Fibroblast of lung (primary cell): ENCODE results near the gene ZNF354B. TPM values are rescaled to one million over a fixed set of nuclear protein-coding genes. Genes with fewer than 3 reads are reported as not detected.

Experiments used
- DNase-seq, 2 donors: peaks; one replicate each; pipeline versions ENCODE4 v3.0.0 to v3.0.0-alpha.2; 2010; ENCODE audit warnings: low read depth in 2 of 2
- H2AFZ ChIP-seq: 2 replicates; pipeline ENCODE4 v1.5.1; 2012; ENCODE audit warnings: low read length, control low read depth, inconsistent platforms
- H3K27ac ChIP-seq: 2 replicates; pipeline ENCODE4 v1.5.1; 2011; ENCODE audit warnings: low read length, control low read depth; ENCODE audit not compliant: insufficient read depth
- H3K27me3 ChIP-seq: 2 replicates; pipeline ENCODE4 v1.5.1; 2011; ENCODE audit warnings: mild to moderate bottlenecking, low read length; ENCODE audit not compliant: control insufficient read depth, insufficient read depth
- H3K36me3 ChIP-seq: 2 replicates; pipeline ENCODE4 v1.5.1; 2011; ENCODE audit warnings: low read length; ENCODE audit not compliant: control insufficient read depth, insufficient read depth
- H3K4me1 ChIP-seq: 2 replicates; pipeline ENCODE4 v1.5.1; 2011; ENCODE audit warnings: low read length; ENCODE audit not compliant: control insufficient read depth, insufficient read depth; ENCODE audit errors: extremely low read depth
- H3K4me2 ChIP-seq: 2 replicates; pipeline ENCODE4 v1.5.1; 2011; ENCODE audit warnings: low read length, control low read depth; ENCODE audit not compliant: insufficient read depth; ENCODE audit errors: extremely low read depth
- H3K4me3 ChIP-seq, 4 experiments: fragments of 200-600 bp in 1 of 4; sonication (generic) in 1 of 4; replicated peaks in 1 of 4; 2 replicates each; pipeline ENCODE4 v1.5.1; 2011 to 2016; ENCODE audit warnings: low read length in 4 of 4, low read depth in 3 of 4, mild to moderate bottlenecking in 3 of 4, control low read depth in 2 of 4, inconsistent platforms in 1 of 4, mixed read lengths in 1 of 4; ENCODE audit not compliant: insufficient read depth in 1 of 4; ENCODE audit errors: control extremely low read depth in 1 of 4
- H3K79me2 ChIP-seq: 2 replicates; pipeline ENCODE4 v1.5.1; 2012; ENCODE audit warnings: mild to moderate bottlenecking, low read length, inconsistent platforms; ENCODE audit not compliant: control insufficient read depth, insufficient read depth
- H3K9ac ChIP-seq: 2 replicates; pipeline ENCODE4 v1.5.1; 2011; ENCODE audit warnings: mild to moderate bottlenecking, low read length, control low read depth; ENCODE audit not compliant: insufficient read depth
- H3K9me3 ChIP-seq: 2 replicates; pipeline ENCODE4 v1.5.1; 2012; ENCODE audit warnings: low read depth, low read length; ENCODE audit not compliant: control insufficient read depth, insufficient read depth
- H4K20me1 ChIP-seq: 2 replicates; pipeline ENCODE4 v1.5.1; 2011; ENCODE audit warnings: low read length; ENCODE audit not compliant: control insufficient read depth, insufficient read depth; ENCODE audit errors: extremely low read depth
- EZH2 ChIP-seq: IDR thresholded peaks from 2 replicates; pipeline ENCODE4 v1.5.1; 2012; ENCODE audit warnings: low read length, control low read depth, mild to moderate bottlenecking; ENCODE audit errors: missing control alignments
- polyA plus RNA-seq, 2 donors: library from polyadenylated mRNA; depleted of rRNA in 1 of 2; stranded (reverse) in 1 of 2; unstranded in 1 of 2; fragments of >200 nt; gene quantifications; 2 replicates each; pipeline ENCODE4 v1.2.1, GENCODE V29; 2011 to 2012; ENCODE audit warnings: missing spikeins in 1 of 2
- total RNA-seq: library from RNA; depleted of rRNA; stranded (reverse); fragments of >200 nt; gene quantifications from 2 replicates; pipeline ENCODE4 v1.2.1, GENCODE V29; 2014
- TF ChIP-seq, protein P1 (sequence below), 2 donors: IDR thresholded peaks in 1 of 2; conservative IDR thresholded peaks in 1 of 2; 1 replicate in 1 of 2; 2 replicates in 1 of 2; pipeline ENCODE4 v1.5.1; 2011 to 2012; ENCODE audit warnings: low read length in 2 of 2, control low read depth in 1 of 2, inconsistent platforms in 1 of 2, low read depth in 1 of 2, mild to moderate bottlenecking in 1 of 2

ZNF354B gene
- total and polyA plus RNA-seq, 2 donors (not counting 1 experiment from before 2014, with no cell fraction given) = 6.1 to 9.4 TPM

GRCh38 chr5:178902849-178903248, 43.1 kb downstream of the ZNF354B start:
- Histone ChIP-seq H3K36me3 (no peaks in the 10 kb centered on the region), H4K20me1 (no peaks in the 10 kb centered on the region), H2AFZ (no peak overlapping the region), H3K79me2 (no peaks in the 10 kb centered on the region), H3K9me3 (no peaks in the 10 kb centered on the region), H3K4me3 (no peak overlapping the region), H3K27ac (no peak overlapping the region), H3K27me3 (no peaks in the 10 kb centered on the region), H3K4me2 (no peak overlapping the region), H3K9ac (no peak overlapping the region), H3K4me1 (no peaks in the 10 kb centered on the region)
- TF ChIP-seq EZH2 = no peak
- TF ChIP-seq, protein P1, sequence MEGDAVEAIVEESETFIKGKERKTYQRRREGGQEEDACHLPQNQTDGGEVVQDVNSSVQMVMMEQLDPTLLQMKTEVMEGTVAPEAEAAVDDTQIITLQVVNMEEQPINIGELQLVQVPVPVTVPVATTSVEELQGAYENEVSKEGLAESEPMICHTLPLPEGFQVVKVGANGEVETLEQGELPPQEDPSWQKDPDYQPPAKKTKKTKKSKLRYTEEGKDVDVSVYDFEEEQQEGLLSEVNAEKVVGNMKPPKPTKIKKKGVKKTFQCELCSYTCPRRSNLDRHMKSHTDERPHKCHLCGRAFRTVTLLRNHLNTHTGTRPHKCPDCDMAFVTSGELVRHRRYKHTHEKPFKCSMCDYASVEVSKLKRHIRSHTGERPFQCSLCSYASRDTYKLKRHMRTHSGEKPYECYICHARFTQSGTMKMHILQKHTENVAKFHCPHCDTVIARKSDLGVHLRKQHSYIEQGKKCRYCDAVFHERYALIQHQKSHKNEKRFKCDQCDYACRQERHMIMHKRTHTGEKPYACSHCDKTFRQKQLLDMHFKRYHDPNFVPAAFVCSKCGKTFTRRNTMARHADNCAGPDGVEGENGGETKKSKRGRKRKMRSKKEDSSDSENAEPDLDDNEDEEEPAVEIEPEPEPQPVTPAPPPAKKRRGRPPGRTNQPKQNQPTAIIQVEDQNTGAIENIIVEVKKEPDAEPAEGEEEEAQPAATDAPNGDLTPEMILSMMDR (conservative IDR thresholded peaks at IDR 0.05 in 1 of 2, IDR thresholded peaks at IDR 0.05 in 1 of 2; ENCODE audit: low read depth in 1 of 2, low read length in 2 of 2) = no peak
- DNase-seq = no peak

DNA sequence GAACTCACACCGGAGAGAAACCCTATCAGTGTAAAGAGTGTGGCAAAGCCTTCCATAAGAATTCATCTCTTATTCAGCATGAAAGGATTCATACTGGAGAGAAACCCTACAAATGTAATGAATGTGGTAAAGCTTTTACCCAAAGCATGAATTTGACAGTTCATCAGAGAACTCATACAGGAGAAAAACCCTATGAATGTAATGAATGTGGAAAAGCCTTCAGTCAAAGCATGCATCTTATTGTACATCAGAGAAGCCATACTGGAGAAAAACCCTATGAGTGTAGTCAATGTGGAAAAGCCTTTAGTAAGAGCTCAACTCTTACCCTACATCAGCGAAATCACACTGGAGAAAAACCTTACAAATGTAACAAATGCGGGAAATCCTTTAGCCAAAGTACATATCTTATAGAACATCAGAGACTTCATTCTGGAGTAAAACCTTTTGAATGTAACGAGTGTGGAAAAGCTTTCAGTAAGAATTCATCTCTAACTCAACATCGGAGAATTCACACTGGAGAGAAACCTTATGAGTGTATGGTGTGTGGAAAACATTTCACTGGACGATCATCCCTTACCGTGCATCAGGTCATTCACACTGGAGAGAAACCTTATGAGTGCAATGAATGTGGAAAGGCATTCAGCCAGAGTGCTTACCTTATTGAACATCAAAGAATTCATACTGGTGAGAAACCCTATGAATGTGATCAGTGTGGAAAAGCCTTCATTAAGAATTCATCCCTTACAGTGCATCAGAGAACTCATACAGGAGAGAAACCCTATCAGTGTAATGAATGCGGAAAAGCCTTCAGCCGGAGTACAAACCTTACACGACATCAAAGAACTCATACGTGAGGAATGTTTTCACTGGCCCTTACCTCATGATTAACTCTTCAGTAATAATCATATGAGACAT, 72.3 kb downstream of the ZNF354B start:
- Histone ChIP-seq H3K27ac (no peak overlapping the region), H3K9ac (no peak overlapping the region), H3K27me3 (no peaks in the 10 kb centered on the region), H3K79me2 (no peaks in the 10 kb centered on the region), H2AFZ (no peak overlapping the region), H4K20me1 (no peaks in the 10 kb centered on the region), H3K4me1 (no peaks in the 10 kb centered on the region), H3K36me3 (no peaks in the 10 kb centered on the region), H3K4me3 (no peak overlapping the region), H3K4me2 (no peak overlapping the region), H3K9me3 (no peaks in the 10 kb centered on the region)
- TF ChIP-seq EZH2 = no peak
- TF ChIP-seq, protein P1 (conservative IDR thresholded peaks at IDR 0.05 in 1 of 2, IDR thresholded peaks at IDR 0.05 in 1 of 2; ENCODE audit: low read depth in 1 of 2, low read length in 2 of 2) = no peak
- no peak for DNase-seq

Other genes starting within 250 kb of the ZNF354B start
- 23.4 and 27.9 TPM in 2 replicates for gene CLK4, start 232.9 kb upstream of the ZNF354B start, total RNA-seq
- gene CLK4, start 232.9 kb upstream of the ZNF354B start, polyA plus RNA-seq = 11.0 and 20.7 TPM in 2 replicates
- gene ZNF354A, start 129.3 kb upstream of the ZNF354B start, total RNA-seq = 8.5 and 9.2 TPM in 2 replicates
- gene ZNF354A, start 129.3 kb upstream of the ZNF354B start, polyA plus RNA-seq = 5.4 and 7.6 TPM in 2 replicates
- gene ZFP2, start 36.0 kb downstream of the ZNF354B start, total RNA-seq = 1.5 and 2.8 TPM in 2 replicates
- gene ZFP2, start 36.0 kb downstream of the ZNF354B start, polyA plus RNA-seq = 0.27 and 0.30 TPM in 2 replicates
- gene ZNF454, start 81.2 kb downstream of the ZNF354B start, total RNA-seq = 3.1 and 3.3 TPM in 2 replicates
- 0.59 and 0.64 TPM in 2 replicates for gene ZNF454, start 81.2 kb downstream of the ZNF354B start, polyA plus RNA-seq
- not detected in 2 replicates for gene GRM6, start 135.4 kb downstream of the ZNF354B start, total RNA-seq
- gene GRM6, start 135.4 kb downstream of the ZNF354B start, polyA plus RNA-seq = not detected in 2 replicates
- 6.2 and 7.1 TPM in 2 replicates for gene ZNF879, start 163.9 kb downstream of the ZNF354B start, total RNA-seq
- gene ZNF879, start 163.9 kb downstream of the ZNF354B start, polyA plus RNA-seq = 1.5 and 1.8 TPM in 2 replicates
- gene ZNF354C, start 200.4 kb downstream of the ZNF354B start, total RNA-seq = 11.8 and 12.4 TPM in 2 replicates
- 4.4 and 4.5 TPM in 2 replicates for gene ZNF354C, start 200.4 kb downstream of the ZNF354B start, polyA plus RNA-seq